ENCODE data around the gene COP1. TPM values are rescaled to one million over a fixed set of nuclear protein-coding genes. Genes with fewer than 3 reads are reported as not detected.
"Not testable (repeated sequence)": the region's sequence is repeated elsewhere in the genome, so short reads cannot be mapped to it uniquely, and the experiment has no call there.

Gene COP1
- total RNA-seq, 1 donor from 2014 or later = 46.3 TPM

GRCh38 chr1:176205332-176205914 lies 1.7 kb downstream of the COP1 start:
- Histone ChIP-seq H3K9me3 (no peaks in the 10 kb centered on the region), H3K27ac (peak overlapping the region; percentile 99), H3K27me3 (ENCODE audit: low read depth) (no peaks in the 10 kb centered on the region), H3K4me1 (peaks cover 40% of the 10 kb centered on the region), H3K4me3 (peak overlapping the region; percentile 98), H3K36me3 (no peaks in the 10 kb centered on the region)
- no peak for TF ChIP-seq CTCF (IDR thresholded peaks at IDR 0.05)
- intact Hi-C loops (cut with DNase I) = no loop called here
- no peak for DNase-seq
- ATAC-seq = no peak

- H3K27ac ChIP-seq = peak overlapping the region; percentile 99
- ATAC-seq; intact Hi-C loops (cut with DNase I): not testable (repeated sequence)
Measured at GRCh38 chr1:176204655-176205054, 2.4 kb downstream of the COP1 start.

GRCh38 chr1:176203735-176204134 lies 3.4 kb downstream of the COP1 start:
- Histone ChIP-seq H3K4me1 (peaks cover 45% of the 10 kb centered on the region), H3K27me3 (ENCODE audit: low read depth) (no peaks in the 10 kb centered on the region), H3K9me3 (no peaks in the 10 kb centered on the region), H3K27ac (no peak overlapping the region), H3K36me3 (no peaks in the 10 kb centered on the region), H3K4me3 (no peak overlapping the region)
- DNase-seq (no peak), ATAC-seq (no peak)
- no peak for TF ChIP-seq CTCF (IDR thresholded peaks at IDR 0.05)
- intact Hi-C loops (cut with DNase I) = no loop called here

More at GRCh38 chr1:176204655-176205054, 2.4 kb downstream of the COP1 start:
- Histone ChIP-seq H3K4me1 (peaks cover 45% of the 10 kb centered on the region), H3K4me3 (peak overlapping the region; percentile 98)
- H3K27me3 ChIP-seq (ENCODE audit: low read depth); H3K36me3 ChIP-seq; H3K9me3 ChIP-seq; DNase-seq: not testable (repeated sequence)

GRCh38 chr1:176201568-176201967 lies 5.5 kb downstream of the COP1 start:
- H3K27ac ChIP-seq = no peak overlapping the region
- H3K4me3 ChIP-seq = no peak overlapping the region
- peaks cover 34% of the 10 kb centered on the region for H3K4me1 ChIP-seq
- no peaks in the 10 kb centered on the region for H3K36me3 ChIP-seq
- no peak for TF ChIP-seq CTCF (IDR thresholded peaks at IDR 0.05)
- H3K27me3 ChIP-seq (ENCODE audit: low read depth) = no peaks in the 10 kb centered on the region
- DNase-seq (no peak), ATAC-seq (no peak)
- intact Hi-C loops (cut with DNase I) = no loop called here
- H3K9me3 ChIP-seq = no peaks in the 10 kb centered on the region

GRCh38 chr1:176199707-176200106 lies 7.4 kb downstream of the COP1 start:
- H3K27me3 ChIP-seq (ENCODE audit: low read depth) = no peaks in the 10 kb centered on the region
- H3K9me3 ChIP-seq = no peaks in the 10 kb centered on the region
- intact Hi-C loops (cut with DNase I) = no loop called here
- no peaks in the 10 kb centered on the region for H3K36me3 ChIP-seq
- DNase-seq = no peak
- TF ChIP-seq CTCF (IDR thresholded peaks at IDR 0.05) = no peak
- H3K4me3 ChIP-seq = no peak overlapping the region
- ATAC-seq = no peak
- no peak overlapping the region for H3K27ac ChIP-seq
- peaks cover 25% of the 10 kb centered on the region for H3K4me1 ChIP-seq

GRCh38 chr1:176198413-176198812 lies 8.7 kb downstream of the COP1 start:
- H3K4me1 ChIP-seq = peaks cover 21% of the 10 kb centered on the region
- no peaks in the 10 kb centered on the region for H3K9me3 ChIP-seq
- H3K36me3 ChIP-seq = no peaks in the 10 kb centered on the region
- no peak for ATAC-seq
- no peaks in the 10 kb centered on the region for H3K27me3 ChIP-seq (ENCODE audit: low read depth)
- DNase-seq = no peak
- TF ChIP-seq CTCF (IDR thresholded peaks at IDR 0.05) = no peak
- intact Hi-C loops (cut with DNase I) = no loop called here
- no peak overlapping the region for H3K4me3 ChIP-seq
- no peak overlapping the region for H3K27ac ChIP-seq

Measured in lower lobe of right lung (tissue), 2 donors.